ENCODE data around the gene FAM187B.
A peak's percentile ranks its signal among the peaks of the same experiment; 100 is the strongest.

FAM187B gene

DNA sequence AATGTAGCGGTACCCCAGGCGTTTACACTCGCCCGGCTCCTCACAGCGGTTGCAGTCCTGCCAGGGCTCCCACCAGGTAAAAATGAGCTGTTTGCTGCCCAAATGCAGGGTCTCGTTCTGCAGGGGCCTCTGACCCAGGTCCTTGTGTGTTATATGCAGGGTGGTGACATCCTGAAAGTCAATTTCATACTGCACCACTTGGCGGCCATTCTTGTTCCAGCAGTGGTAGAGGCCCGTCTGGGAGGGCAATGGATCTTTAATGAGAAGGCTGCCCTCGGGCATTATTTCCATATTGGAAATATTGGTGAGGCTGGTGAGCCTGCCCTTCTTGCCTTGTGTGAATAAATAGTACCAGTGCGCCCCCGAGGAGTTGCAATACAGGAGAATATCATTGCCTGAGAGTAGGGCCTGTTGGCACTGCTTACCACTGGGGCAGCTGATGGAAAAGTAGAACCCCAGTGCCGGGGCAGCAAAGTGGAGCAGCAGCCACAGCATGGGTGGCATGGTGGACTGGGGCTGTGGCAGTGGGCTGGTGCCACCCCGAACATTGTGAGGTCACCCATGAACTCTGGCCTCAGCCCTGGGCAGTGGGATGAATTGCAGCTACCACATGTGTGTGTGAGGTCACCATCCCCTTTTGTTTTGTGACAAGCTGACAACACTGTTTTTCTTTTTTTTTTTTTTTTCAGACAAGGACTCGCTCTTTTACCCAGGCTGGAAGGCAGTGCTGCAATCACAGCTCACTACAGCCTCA lies at the start of gene FAM187B:
FAM187B (minus strand) TSS at position 563 of the 754 bp plus-strand sequence; CDS start at position 504, 59 bp downstream.
- no peak for DNase-seq

DNA sequence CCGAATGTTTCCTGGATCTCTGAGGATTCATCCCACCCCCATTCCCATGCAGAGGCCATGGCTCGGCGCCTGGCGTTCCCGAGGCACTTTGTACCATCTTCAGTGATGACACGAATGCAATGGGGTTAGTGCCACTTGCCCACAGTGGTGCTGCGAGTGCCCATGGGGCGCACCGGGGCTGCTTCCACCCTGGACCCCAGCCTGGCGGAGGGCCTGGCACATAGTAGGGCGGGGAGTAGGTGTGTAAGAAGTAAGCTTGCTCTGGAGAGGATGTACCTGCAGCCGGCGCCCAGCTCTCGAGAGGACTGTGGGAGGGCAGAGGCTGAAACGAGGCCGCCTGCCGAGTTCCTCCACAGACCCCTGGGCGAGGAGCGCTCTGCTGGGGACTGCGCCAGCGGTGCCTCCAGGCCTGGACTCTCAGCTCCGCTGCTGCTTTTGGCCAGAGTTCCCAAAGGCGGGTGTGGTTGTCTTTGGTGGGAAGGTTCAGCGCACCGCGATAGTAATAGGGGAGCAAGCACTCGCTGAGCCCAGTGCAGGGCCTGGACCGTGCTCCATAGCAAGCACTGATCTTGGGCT lies 48.3 kb upstream of the FAM187B start:
- no peak for DNase-seq

DNA sequence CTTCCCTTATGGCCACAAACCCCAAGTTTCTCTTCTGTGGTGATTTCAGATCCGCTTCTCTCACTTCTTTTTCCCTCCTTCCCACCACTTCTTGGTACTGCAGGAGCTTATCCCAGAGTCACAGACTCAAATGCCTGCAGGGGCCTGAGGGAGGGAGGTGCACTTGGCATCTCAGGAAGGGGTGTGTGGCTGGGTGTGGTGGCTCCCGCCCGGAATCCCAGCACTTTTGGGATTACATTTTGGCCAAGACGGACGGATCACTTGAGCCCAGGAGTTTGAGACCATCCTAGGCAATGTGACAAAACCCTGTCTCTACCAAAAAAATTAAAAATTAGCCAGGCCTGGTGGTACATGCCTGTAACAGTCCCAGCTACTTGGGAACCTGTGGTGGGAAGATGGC lies 45.8 kb upstream of the FAM187B start:
- DNase-seq: no peak

DNA sequence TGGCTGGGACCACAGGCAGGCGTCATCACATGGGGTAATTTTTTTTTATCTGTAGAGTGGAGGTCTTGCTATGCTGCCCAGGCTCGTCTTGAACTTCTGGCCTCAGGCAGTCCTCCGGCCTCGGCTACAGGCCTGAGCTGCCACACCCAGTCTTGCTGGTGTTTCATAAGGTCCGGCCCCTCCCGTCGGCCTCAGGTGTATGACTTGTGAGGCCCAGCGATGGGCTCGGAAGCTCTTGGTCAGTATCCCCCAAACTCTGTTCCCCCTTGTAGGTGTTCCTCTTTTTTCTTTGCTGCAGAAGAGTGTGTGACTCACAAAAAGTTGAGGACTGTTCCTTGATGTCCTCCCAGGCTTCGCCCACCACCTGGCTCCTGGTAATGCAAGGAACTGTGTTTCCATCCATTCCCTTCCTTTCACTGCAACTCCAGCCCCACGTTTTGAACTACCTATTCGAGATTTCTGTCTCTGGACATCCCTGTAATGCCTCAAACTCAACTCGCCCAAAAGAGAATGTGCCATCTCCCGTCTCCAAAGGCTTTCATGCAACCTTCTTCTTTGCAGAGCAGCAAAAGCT lies 45.2 kb upstream of the FAM187B start:
- no peak for DNase-seq

DNA sequence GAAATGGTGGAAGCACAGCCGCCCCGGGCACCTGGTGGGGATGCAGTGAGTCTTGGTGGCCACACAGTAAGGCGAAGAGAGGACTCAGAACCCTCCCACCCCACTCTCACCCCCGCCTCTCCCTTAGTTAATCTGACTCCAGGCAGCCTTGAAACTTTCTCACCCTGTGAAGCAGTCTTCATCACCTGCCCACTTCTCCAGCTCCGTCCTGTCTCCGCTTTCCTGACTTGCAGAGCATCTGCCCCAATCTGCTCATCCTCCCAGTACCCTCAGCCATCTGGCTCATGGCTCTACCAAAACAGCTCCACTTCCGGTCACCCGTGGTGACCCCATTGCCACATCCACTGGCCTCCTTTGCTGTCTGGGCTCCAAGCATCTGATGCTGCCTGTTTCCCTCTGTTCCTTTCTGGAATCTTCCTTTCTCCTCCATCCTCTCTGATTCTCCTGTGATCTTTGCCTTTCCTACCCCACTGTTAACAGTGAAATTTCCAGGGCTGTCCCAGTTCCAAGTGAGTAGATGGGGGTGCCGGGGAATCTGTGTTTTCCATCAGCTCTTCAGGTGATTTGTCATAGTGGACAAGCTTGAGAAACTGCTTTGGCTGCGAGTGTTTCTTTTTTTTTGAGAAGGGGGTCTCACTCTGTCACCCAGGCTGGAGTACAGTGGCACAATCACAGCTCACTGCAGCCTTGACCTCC lies 44.6 kb upstream of the FAM187B start:
- no peak for DNase-seq

DNA sequence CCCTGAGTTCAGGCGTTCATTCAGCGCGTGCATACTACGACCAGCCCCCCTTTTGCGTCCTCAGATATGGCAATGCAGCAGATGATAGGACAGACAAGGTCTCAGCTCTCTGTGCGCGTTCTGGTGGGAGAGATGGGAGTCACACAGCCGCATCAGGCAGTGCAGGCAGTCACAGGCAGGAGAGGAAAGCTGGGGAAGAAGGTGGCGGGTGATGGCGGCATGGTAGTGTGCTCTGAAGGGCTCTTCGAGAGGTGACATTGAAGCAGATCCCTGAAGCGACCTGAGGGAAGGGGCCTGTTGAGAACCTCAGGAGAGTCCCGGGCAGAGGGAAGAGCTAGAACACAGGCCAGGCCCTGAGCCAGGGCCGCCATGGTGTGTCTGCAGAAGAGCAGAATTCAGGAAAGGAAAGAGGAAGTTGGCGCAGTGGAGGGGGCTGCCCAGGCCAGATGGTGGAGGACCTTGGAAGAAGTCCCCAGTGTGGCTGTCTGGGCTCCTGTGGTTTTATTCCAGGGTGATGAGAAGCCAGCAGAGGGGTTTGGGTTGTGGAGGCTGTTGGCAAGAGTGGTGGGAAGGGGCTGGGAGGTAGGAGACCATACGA lies 43.7 kb upstream of the FAM187B start:
- no peak for DNase-seq

DNA sequence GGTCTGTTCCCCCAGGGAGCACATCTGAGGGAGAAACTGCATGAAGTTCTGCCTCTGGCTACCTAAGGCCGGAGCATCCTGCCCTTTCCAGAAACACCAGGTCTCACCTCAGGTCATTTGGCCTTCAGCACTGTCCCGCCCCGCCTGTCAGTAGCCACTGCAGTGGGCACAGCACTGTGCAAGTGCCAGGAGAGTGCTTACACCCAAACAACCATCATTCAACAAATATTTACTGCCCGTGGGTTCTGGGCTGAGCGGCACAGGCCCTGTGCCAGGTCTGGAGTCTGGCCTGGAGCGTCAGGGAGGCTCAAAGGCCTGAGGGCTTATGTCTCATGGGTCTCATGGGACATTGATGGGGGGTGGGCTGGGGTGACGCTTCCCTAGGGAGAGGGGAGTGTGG lies 43.0 kb upstream of the FAM187B start:
- DNase-seq: no peak

DNA sequence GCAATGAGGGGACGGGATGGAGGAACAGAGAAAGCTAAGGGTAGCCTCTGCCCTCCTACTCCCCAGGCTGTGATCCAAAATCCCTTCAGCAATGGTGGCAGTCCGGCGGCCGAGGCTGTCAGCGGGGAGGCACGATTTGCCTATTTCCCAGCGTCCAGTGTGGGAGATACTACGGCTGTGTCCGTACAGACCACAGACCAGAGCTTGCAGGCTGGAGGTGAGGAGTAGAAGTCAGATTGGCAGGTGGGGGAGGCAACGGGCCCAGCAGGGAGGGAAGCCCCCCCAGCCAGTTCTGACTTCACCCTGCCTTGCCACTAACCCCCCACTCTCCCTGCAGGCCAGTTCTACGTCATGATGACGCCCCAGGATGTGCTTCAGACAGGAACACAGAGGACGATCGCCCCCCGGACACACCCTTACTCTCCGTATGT lies 41.9 kb upstream of the FAM187B start:
- DNase-seq: no peak

DNA sequence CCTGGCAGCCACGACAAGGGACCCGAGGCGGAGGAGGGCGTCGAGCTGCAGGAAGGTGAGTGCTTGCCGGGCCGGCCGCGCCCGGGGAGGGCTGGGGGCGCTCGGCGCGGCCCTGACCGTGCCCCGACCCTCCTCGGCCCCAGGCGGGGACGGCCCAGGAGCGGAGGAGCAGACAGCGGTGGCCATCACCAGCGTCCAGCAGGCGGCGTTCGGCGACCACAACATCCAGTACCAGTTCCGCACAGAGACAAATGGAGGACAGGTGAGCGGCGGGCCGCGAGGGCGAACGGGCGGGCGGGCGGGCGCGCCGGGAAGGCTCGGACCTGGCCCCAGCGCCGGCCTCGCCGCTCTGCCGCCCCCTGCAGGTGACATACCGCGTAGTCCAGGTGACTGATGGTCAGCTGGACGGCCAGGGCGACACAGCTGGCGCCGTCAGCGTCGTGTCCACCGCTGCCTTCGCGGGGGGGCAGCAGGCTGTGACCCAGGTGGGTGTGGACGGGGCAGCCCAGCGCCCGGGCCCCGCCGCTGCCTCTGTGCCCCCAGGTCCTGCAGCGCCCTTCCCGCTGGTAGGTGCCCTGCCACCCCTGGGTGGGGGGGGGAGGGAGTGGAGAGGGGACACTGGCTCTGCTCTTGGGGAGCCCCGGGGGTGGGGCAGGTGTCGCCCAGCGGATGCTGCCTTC lies 41.0 kb upstream of the FAM187B start:
- DNase-seq: peak; percentile 75

DNA sequence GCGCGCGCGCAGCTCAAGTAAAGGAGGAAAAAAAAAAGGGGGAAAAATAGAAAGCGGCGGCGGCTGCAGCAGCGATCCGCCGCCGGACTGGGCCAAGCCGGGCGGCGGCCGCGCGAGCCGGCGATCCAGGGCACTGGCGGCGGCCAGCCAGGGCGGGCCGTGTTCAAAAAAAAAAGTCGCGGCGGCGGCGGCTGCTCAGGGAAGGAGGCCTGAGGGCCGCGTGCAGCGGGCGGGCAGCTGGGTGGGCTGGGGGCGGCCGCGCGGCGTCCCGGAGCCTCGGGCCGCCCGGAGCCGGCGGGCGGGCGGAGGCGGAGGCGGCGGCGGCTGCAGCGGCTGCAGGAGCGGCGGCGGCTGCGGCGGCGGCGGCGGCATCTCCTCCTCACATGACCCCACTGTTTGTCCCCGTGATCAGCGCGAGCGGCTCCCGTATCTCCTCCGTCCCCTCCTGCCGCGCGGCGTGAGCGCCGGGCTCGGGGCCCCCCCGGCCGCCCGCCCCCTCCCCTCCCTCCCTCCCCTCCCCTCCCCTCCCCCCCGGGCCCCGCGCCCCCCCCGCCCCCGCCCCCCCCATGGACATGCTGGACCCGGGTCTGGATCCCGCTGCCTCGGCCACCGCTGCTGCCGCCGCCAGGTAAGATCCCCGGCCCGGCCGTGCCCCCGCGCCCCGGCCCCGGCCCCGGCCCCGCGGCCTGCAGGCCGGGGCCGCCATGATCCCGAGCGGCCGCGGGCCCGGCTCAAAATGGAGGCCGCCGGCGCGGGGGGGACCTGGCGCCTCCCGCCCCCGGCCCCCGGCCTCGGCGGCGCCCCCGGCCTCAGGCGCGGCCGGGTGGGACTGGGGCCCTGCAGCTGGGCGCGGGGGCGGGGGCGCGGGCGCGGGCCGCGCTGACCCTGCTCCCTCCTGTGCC lies 40.2 kb upstream of the FAM187B start, which contains the start of gene USF2:
USF2 (plus strand) TSS at position 427 of the 902 bp plus-strand sequence; CDS start at position 567, 140 bp downstream.
- DNase-seq: peak; percentile 59

DNA sequence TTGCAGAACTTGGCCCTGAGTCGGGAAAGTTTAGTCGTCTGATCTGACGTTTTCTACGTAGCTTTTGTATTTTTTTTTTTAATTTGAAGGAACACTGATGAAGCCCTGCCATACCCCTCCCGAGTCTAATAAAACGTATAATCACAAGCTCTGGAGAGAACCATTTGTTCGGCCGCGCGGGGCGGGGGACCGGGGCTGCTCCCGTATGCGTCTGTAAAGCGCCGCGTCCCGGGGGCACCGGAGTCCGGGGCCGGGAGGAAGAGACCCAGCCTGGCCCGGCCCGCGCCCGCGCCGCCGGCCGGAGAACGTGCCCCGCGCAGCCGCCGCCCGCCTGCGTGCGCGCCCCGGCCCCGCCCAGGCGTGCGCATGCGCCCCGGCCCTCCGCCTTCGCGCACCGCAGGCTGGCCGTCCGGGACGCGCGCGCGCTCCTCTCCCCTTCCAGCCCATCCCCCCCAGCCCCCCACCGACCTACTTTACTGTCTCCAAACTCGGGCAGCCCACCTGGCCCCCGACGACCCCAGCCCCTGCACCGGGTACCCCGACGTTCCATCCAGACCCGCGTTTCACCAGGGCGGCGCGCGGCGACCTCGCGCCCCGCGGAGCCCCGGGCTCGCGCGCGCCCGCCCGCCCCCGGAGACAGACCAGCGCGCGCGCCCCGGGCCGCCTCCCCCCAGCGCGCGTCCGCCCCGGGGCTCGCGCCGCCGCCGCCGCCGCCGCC lies 39.4 kb upstream of the FAM187B start:
- DNase-seq: peak; percentile 72

DNA sequence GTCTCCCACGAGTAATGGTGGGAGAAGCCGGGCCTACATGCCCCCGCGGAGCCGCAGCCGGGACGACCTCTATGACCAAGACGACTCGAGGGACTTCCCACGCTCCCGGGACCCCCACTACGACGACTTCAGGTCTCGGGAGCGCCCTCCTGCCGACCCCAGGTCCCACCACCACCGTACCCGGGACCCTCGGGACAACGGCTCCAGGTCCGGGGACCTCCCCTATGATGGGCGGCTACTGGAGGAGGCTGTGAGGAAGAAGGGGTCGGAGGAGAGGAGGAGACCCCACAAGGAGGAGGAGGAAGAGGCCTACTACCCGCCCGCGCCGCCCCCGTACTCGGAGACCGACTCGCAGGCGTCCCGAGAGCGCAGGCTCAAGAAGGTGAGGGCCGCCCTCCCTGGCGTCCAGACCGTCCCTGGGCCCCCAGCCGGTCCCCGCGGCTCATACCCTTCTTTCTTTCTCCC lies 38.8 kb upstream of the FAM187B start:
- DNase-seq: peak; percentile 59

DNA sequence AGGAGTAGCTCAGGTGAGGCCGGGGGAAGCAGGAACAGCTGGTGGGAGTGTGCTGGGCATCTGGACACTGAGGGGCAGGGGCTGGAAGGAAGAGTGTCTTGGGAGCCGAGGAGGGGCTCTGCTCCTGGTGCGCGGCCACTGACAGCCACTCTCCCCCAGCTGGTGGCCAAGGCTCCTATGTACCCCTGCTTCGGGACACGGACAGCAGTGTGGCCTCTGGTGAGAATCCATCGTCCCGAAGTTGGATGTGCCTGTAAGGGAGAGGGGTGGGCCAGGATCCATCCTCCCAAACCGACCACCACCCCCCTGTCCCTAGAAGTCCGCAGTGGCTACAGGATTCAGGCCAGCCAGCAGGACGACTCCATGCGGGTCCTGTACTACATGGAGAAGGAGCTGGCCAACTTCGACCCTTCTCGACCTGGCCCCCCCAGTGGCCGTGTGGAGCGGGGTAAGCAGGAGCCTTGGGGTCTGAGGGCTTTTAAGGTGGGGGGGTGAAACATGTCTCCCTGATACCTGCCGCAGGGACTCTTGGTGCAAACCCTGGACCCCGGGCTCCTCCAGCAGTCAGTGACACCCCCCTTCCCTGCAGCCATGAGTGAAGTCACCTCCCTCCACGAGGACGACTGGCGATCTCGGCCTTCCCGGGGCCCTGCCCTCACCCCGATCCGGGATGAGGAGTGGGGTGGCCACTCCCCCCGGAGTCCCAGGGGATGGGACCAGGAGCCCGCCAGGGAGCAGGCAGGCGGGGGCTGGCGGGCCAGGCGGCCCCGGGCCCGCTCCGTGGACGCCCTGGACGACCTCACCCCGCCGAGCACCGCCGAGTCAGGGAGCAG lies 38.2 kb upstream of the FAM187B start:
- DNase-seq: peak; percentile 15

DNA sequence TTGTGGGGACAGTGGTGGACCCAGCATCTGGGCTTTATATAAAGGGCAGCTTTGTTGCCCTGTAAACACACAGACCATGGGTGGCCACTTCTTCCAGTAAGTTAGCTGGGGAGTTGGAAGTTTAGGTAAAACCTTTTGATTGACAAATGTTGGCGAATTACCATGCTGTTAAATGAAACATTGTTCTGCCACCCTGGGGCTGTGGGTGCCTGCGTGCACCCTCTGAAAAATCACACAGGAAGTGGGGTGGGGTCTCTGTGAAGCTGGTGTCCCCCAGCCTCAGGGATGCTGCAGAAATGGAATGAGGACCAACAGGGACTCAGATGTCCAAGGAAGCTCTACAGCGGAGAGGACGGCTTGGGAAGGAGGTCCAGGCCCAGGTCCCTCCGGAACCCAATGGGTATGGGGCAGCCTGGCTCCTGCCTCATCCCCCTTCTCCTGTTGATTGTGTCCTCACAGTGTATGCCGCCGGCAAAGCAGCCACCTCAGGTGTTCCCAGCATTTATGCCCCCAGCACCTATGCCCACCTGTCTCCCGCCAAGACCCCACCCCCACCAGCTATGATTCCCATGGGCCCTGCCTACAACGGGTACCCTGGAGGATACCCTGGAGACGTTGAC lies 37.5 kb upstream of the FAM187B start:
- DNase-seq: no peak

DNA sequence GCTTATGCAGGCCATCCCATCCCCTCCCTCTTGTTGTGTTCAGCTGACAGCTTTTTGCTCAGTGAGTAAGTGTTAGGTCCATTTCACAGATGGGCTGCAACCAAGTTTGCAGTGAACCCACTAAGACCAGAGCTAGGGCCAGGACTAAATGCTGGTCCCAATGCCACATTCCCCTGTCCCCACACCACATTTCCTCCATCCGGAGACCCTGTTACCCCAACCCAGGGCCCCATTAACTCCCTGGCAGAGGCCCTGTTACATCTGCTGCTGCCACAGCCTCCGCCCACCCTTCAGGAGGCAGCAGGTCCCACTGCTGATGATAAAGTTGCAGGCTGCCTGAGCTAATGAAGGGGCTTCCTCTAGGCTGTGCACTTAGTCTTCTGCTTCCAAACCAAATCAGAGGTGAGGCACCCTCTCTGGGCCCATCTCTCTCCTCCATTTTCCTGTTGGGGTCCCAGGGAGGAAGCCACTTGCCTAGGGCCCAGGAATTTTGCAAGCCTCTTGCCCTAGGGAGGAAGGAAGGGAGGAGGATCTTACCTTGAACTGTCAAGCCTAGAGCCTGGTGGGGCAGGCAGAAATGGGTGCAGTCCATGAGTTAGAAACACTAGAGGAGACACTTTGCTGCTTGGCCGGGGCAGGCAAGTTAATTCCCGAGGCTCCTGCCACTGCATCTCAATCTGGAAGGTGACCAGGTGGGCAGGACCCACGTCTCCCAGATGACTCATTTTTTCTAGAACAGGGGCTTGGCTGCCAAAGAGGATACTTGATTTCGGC lies 36.8 kb upstream of the FAM187B start:
- DNase-seq: no peak

DNA sequence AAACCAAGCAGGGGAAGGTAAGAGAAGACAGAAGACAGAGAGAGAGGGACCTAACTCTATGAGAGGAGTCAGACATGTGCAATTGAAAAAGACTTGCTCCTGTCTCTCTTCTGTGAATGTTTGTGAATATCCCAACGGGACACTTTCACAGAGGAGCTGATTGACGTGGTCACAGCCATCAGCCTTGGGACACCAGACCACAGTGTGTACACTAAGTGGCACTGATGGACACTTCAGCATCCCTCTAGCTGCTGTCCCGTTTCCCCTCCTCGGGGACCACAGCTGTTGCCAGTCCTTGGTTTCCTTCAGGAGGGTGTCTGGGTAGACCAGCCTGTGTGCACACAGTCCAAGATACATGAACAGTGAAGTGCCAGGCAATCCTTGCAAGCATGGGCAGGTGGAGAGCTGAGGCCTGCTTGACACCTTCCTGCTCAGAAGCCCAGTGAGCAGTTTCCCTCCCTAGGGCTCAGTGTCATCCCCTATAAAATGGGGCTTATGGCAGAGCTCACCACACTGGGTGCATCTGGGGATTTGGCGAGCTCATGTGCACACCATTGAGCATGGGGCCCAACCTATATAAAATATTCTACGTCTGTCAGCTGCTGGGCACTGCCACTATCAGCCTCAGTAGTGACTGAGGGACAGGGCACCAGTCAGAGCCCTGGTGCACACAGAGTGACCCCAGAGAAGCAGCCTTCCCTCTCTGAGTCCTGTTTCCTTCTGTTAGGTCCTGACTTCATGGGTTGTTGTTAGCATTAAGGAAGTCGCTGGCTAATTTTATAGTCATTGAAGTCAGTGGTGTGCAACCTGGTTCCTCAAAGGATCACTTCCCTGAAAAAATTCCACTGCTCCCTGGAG lies 36.0 kb upstream of the FAM187B start:
- no peak for DNase-seq

DNA sequence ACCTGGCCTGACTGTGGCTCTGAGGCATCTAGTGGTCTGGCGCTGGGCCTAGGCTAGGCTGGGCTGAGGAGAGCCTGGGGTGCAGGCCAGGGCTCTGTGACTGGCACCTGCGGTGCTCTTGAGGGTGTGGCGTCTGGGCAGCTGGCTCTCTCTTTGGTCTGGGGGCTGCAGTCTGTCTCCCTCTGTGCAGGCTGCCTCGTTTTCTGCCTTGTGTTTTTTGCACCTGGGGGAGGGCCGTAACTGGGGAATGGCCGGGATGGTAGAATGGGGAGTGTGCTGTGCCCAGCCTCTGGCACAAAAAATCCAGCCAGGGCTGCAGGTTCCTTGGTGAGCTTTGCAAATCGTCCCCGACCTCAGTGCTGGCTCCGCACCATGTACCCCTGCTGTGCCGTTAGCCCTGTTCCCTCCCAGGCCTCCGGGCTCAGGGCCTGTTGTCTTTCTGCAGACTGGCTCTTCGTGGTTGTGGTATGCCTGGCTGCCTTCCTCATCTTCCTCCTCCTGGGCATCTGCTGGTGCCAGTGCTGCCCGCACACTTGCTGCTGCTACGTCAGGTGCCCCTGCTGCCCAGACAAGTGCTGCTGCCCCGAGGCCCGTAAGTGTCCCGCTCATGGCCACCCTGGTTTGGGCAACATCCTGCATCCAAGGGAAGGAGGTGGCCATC lies 33.7 kb upstream of the FAM187B start:
- peak; percentile 7 for DNase-seq
